Ectodermal cell (in vitro differentiated cells): Measurements from ENCODE around the gene CHMP2B.

Experiments used
- H3K27ac ChIP-seq: 2 replicates; pipeline ENCODE4 v1.7.0; 2013; ENCODE audit warnings: mild to moderate bottlenecking, low read depth, low read length; ENCODE audit not compliant: insufficient read depth, poor library complexity, severe bottlenecking
- H3K27me3 ChIP-seq: 2 replicates; pipeline ENCODE4 v1.7.0; 2013; ENCODE audit warnings: mild to moderate bottlenecking, low read length; ENCODE audit not compliant: insufficient read depth, control insufficient read depth, poor library complexity, severe bottlenecking
- H3K36me3 ChIP-seq: one replicate; pipeline ENCODE4 v1.7.0; 2013; ENCODE audit warnings: low read length; ENCODE audit not compliant: control insufficient read depth, insufficient read depth
- H3K4me1 ChIP-seq: one replicate; pipeline ENCODE4 v1.7.0; 2013; ENCODE audit warnings: low read length; ENCODE audit not compliant: control insufficient read depth, insufficient read depth
- H3K4me3 ChIP-seq: 2 replicates; pipeline ENCODE4 v1.7.0; 2013; ENCODE audit warnings: low read depth, low read length, control low read depth; ENCODE audit not compliant: insufficient read depth
- H3K9me3 ChIP-seq: 2 replicates; pipeline ENCODE4 v1.7.0; 2013; ENCODE audit warnings: mild to moderate bottlenecking, low read length, moderate library complexity; ENCODE audit not compliant: control insufficient read depth
- WGBS, 2 experiments: methylation state at CpG; one replicate each; pipeline ENCODE4 v1.1.7; 2013; ENCODE audit warnings: missing lambda C conversion rate in 2 of 2; 5-methylcytosine and 5-hydroxymethylcytosine counted together

CHMP2B gene

DNA sequence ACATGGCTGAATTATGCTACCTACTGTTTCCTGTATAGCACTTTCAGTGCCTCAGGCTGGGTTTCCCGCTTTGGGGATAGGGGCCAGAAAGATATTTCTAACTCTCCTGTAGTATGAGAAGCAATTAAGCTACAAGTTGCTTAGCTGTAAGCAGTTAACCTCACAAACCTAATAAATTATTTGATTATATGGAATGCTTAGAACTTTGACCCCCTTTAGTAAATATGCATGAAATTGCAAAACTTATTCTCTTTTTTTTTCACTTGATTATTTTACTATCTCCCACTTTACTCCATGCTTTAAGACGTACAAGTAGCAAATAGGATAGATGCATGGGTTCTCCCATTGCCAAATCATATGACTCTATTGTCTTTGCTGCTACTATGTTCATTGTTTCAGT lies 27.5 kb upstream of the CHMP2B start:
- Histone ChIP-seq H3K9me3 (no peaks in the 10 kb centered on the region), H3K4me1 (no peaks in the 10 kb centered on the region), H3K4me3 (no peak overlapping the region), H3K36me3 (no peaks in the 10 kb centered on the region), H3K27ac (no peak overlapping the region), H3K27me3 (no peaks in the 10 kb centered on the region)
- 85 to 100% methylated on average over 1 to 2 of the region's 2 CpGs for WGBS, 2 experiments

- H3K4me3 ChIP-seq, result no peak overlapping the region
- H3K27me3 ChIP-seq, result no peaks in the 10 kb centered on the region
- 88 to 90% methylated on average over 1 of the region's 3 CpGs for WGBS, 2 experiments
- H3K27ac ChIP-seq, result no peak overlapping the region
- no peaks in the 10 kb centered on the region for H3K9me3 ChIP-seq
- no peaks in the 10 kb centered on the region for H3K36me3 ChIP-seq
- H3K4me1 ChIP-seq, result no peaks in the 10 kb centered on the region
These were observed 27.0 kb upstream of the CHMP2B start for GRCh38 chr3:87200060-87200647.

GRCh38 chr3:87201727-87202126 lies 25.4 kb upstream of the CHMP2B start:
- Histone ChIP-seq H3K4me3 (no peak overlapping the region), H3K36me3 (no peaks in the 10 kb centered on the region), H3K4me1 (no peaks in the 10 kb centered on the region), H3K27ac (no peak overlapping the region), H3K9me3 (no peaks in the 10 kb centered on the region), H3K27me3 (no peaks in the 10 kb centered on the region)
- WGBS, 2 experiments, result 88 to 94% methylated on average over 1 of the region's 1 CpG

GRCh38 chr3:87203809-87204208 lies 23.3 kb upstream of the CHMP2B start:
- H3K9me3 ChIP-seq, result no peaks in the 10 kb centered on the region
- H3K36me3 ChIP-seq, result no peaks in the 10 kb centered on the region
- H3K27me3 ChIP-seq, result no peaks in the 10 kb centered on the region
- H3K4me1 ChIP-seq, result no peaks in the 10 kb centered on the region
- no peak overlapping the region for H3K4me3 ChIP-seq
- no peak overlapping the region for H3K27ac ChIP-seq
- WGBS, 2 experiments, result 47% methylated on average over 1 of the region's 1 CpG; no CpG with 5 or more reads in 1 of the 2 experiments

GRCh38 chr3:87206070-87206469 lies 21.0 kb upstream of the CHMP2B start:
- WGBS, 2 experiments, result 88 to 100% methylated on average over 1 to 2 of the region's 2 CpGs
- Histone ChIP-seq H3K4me3 (no peak overlapping the region), H3K9me3 (no peaks in the 10 kb centered on the region), H3K27me3 (no peaks in the 10 kb centered on the region), H3K27ac (no peak overlapping the region), H3K4me1 (no peaks in the 10 kb centered on the region), H3K36me3 (no peaks in the 10 kb centered on the region)

GRCh38 chr3:87206635-87207034 lies 20.5 kb upstream of the CHMP2B start:
- WGBS, 2 experiments, result 71 to 100% methylated on average over 1 of the region's 1 CpG
- Histone ChIP-seq H3K9me3 (no peaks in the 10 kb centered on the region), H3K27me3 (no peaks in the 10 kb centered on the region), H3K4me3 (no peak overlapping the region), H3K27ac (no peak overlapping the region), H3K4me1 (no peaks in the 10 kb centered on the region), H3K36me3 (no peaks in the 10 kb centered on the region)

GRCh38 chr3:87207460-87207859 lies 19.6 kb upstream of the CHMP2B start:
- no peaks in the 10 kb centered on the region for H3K9me3 ChIP-seq
- 80 to 100% methylated on average over 1 of the region's 1 CpG for WGBS, 2 experiments
- no peaks in the 10 kb centered on the region for H3K36me3 ChIP-seq
- no peaks in the 10 kb centered on the region for H3K4me1 ChIP-seq
- H3K27me3 ChIP-seq, result no peaks in the 10 kb centered on the region
- no peak overlapping the region for H3K4me3 ChIP-seq
- H3K27ac ChIP-seq, result no peak overlapping the region

DNA sequence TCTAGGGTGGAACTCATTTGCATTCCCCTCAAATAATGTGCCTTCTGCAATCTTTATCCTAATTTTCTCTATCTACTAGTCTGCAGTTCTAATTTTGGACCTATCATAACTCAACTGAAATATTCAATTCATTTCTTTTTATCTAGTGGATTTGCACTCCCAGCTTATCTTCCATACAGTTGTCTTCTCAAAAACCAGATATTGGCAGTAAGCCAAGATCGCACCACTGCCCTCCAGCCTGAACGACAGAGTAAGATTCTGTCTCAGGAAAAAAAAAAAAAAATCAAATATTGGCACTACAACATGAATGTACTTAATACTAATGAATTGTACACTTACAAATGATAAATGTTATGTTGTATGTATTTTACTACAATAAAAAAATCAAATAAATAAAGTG lies 18.0 kb upstream of the CHMP2B start:
- Histone ChIP-seq H3K27ac (no peak overlapping the region), H3K4me1 (no peaks in the 10 kb centered on the region), H3K27me3 (no peaks in the 10 kb centered on the region), H3K36me3 (no peaks in the 10 kb centered on the region), H3K9me3 (no peaks in the 10 kb centered on the region), H3K4me3 (no peak overlapping the region)
- 80 to 94% methylated on average over 1 to 2 of the region's 2 CpGs for WGBS, 2 experiments

GRCh38 chr3:87218560-87218959 lies 8.5 kb upstream of the CHMP2B start:
- no peaks in the 10 kb centered on the region for H3K27me3 ChIP-seq
- H3K27ac ChIP-seq, result no peak overlapping the region
- WGBS, 2 experiments, result 60% methylated on average over 1 of the region's 1 CpG; no CpG with 5 or more reads in 1 of the 2 experiments
- H3K9me3 ChIP-seq, result no peaks in the 10 kb centered on the region
- no peak overlapping the region for H3K4me3 ChIP-seq
- H3K36me3 ChIP-seq, result no peaks in the 10 kb centered on the region
- no peaks in the 10 kb centered on the region for H3K4me1 ChIP-seq

DNA sequence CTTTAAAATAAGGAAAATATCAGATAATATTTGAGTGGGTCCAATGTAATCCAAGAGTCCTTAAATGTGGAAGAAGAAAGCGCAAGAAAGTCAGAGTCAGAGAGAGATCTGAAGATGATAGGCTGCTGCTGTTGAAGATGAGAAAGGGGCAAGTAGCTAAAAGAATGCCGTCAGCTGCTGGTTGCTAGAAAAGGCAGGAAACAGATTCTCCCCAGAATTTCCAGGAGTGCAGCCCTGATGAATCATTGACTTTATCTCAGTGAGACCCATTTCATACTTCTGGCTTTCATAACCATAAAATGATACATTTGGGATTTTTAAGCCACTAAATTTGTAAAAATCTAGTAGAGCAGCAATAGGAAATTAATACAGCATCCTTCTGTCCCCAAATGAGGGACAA lies 7.5 kb upstream of the CHMP2B start:
- H3K4me3 ChIP-seq, result no peak overlapping the region
- H3K36me3 ChIP-seq, result no peaks in the 10 kb centered on the region
- H3K4me1 ChIP-seq, result no peaks in the 10 kb centered on the region
- H3K9me3 ChIP-seq, result no peaks in the 10 kb centered on the region
- WGBS, 2 experiments, result 94 to 96% methylated on average over 2 of the region's 2 CpGs
- H3K27me3 ChIP-seq, result no peaks in the 10 kb centered on the region
- H3K27ac ChIP-seq, result no peak overlapping the region

- WGBS, 2 experiments, result 91 to 92% methylated on average over 5 of the region's 5 CpGs
These were observed 1.4 kb upstream of the CHMP2B start for GRCh38 chr3:87225659-87226058.

More at GRCh38 chr3:87225659-87226058, 1.4 kb upstream of the CHMP2B start:
- Histone ChIP-seq H3K4me3 (no peak overlapping the region), H3K27ac (no peak overlapping the region), H3K27me3 (peaks cover 5% of the 10 kb centered on the region), H3K4me1 (peaks cover 7% of the 10 kb centered on the region), H3K9me3 (no peaks in the 10 kb centered on the region), H3K36me3 (no peaks in the 10 kb centered on the region)
